ENCODE measurements around the gene GFRA1. TPM values are rescaled to one million over a fixed set of nuclear protein-coding genes. Genes with fewer than 3 reads are reported as not detected.

The GFRA1 gene
- total RNA-seq, 4 donors from 2014 or later = 19.8 to 61.8 (median 25.2) TPM

DNA sequence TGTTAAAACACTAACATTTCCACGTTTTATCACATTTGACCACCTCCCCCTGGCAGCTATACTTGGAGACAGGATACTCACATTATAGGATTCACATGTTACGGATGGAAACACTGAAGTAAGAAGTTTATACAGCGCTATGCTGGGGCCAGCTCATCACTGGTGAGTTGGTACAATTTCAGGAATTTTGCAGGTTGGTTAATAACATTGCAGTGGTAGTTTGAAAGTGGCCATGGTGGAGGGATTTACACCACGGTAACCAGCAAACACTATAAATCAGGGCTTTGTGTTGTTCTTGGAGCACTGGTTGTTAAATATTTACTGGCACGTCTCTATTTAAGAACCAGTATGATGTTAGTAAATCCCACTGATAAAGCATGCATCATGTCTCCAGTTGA is 174.0 kb downstream of the GFRA1 start:
- Histone ChIP-seq H3K4me1 (no peaks in the 10 kb centered on the region), H3K4me3 (no peak overlapping the region), H3K9me3 (no peaks in the 10 kb centered on the region), H3K27me3 (no peaks in the 10 kb centered on the region), H3K36me3 (no peaks in the 10 kb centered on the region), H3K27ac (no peak overlapping the region)
- no peak for TF ChIP-seq EP300 (IDR thresholded peaks at IDR 0.05)
- TF ChIP-seq POLR2A (IDR thresholded peaks at IDR 0.05) = no peak
- TF ChIP-seq POLR2AphosphoS5 (IDR thresholded peaks at IDR 0.05) = no peak
- no peak for TF ChIP-seq CTCF (IDR thresholded peaks at IDR 0.05)
- no peak for DNase-seq (ENCODE audit: low spot score in 2 of 2)
- WGBS = 51% methylated on average over 5 of the region's 5 CpGs

DNA sequence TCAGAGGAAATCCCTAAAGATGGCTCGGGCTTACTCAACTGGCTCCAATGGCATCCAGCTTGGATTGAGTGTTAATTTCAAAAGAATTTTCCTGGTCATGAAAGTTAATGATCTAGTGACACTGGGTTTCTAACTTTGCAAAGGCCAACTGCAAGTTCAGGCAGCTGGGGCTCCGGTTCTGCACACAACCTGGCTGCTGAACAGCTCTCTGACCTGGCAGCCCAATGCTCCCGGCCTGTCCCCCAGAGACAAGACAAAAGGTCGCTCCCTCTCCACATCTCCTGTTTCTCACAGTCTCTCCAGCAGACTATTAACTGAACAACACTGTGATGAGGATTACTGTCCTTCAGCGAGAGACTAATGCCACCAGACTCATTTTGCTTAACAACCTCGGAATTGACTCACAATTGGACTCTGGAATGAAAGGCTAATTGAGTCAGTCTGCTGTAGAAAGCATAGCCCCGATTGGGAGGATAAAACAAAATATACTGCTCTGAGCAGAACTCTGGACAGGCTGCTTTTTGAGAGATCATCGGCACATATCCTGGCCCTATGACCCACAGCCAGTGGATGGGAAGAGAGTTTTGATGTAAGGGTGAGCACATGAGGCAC is 174.5 kb downstream of the GFRA1 start:
- 58% methylated on average over 8 of the region's 8 CpGs for WGBS
- H3K9me3 ChIP-seq = no peaks in the 10 kb centered on the region
- no peak overlapping the region for H3K4me3 ChIP-seq
- H3K27me3 ChIP-seq = no peaks in the 10 kb centered on the region
- DNase-seq (ENCODE audit: low spot score in 2 of 2) = no peak
- TF ChIP-seq EP300 (IDR thresholded peaks at IDR 0.05) = no peak
- TF ChIP-seq POLR2A (IDR thresholded peaks at IDR 0.05) = no peak
- TF ChIP-seq POLR2AphosphoS5 (IDR thresholded peaks at IDR 0.05) = no peak
- TF ChIP-seq CTCF (IDR thresholded peaks at IDR 0.05) = no peak
- H3K36me3 ChIP-seq = no peaks in the 10 kb centered on the region
- H3K4me1 ChIP-seq = no peaks in the 10 kb centered on the region
- H3K27ac ChIP-seq = no peak overlapping the region

- Histone ChIP-seq H3K36me3 (peaks cover 2% of the 10 kb centered on the region), H3K27me3 (no peaks in the 10 kb centered on the region), H3K4me1 (no peaks in the 10 kb centered on the region), H3K27ac (no peak overlapping the region), H3K4me3 (no peak overlapping the region), H3K9me3 (no peaks in the 10 kb centered on the region)
- TF ChIP-seq EP300 (IDR thresholded peaks at IDR 0.05) = no peak
- TF ChIP-seq POLR2A (IDR thresholded peaks at IDR 0.05) = no peak
- TF ChIP-seq CTCF (IDR thresholded peaks at IDR 0.05) = no peak
- no peak for TF ChIP-seq POLR2AphosphoS5 (IDR thresholded peaks at IDR 0.05)
- DNase-seq (ENCODE audit: low spot score in 2 of 2) = no peak
- 72% methylated on average over 7 of the region's 7 CpGs for WGBS
Measured at GRCh38 chr10:116097239-116097784, 175.7 kb downstream of the GFRA1 start.

DNA sequence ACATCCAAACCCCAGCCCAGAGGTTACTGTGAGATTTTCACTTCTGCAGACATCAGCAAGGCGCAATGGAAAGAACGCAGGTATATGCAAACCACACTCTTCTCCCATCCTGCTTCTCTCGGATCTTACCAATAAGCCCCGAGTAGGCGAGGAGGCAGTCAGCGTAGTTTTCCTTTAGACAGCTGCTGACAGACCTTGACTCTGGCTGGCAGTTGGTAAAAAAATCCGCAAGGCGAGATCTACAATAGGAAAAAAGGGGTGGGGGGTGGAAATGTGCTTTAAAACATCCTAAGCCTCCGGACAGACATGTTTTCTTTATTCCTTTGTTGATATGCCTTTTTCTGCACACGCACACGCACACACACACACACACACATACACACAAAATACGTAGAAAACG is 176.5 kb downstream of the GFRA1 start:
- H3K4me1 ChIP-seq = no peaks in the 10 kb centered on the region
- no peaks in the 10 kb centered on the region for H3K9me3 ChIP-seq
- H3K27me3 ChIP-seq = no peaks in the 10 kb centered on the region
- TF ChIP-seq POLR2A (IDR thresholded peaks at IDR 0.05) (no peak), CTCF (IDR thresholded peaks at IDR 0.05) (no peak), EP300 (IDR thresholded peaks at IDR 0.05) (no peak), POLR2AphosphoS5 (IDR thresholded peaks at IDR 0.05) (no peak)
- no peak overlapping the region for H3K4me3 ChIP-seq
- peaks cover 2% of the 10 kb centered on the region for H3K36me3 ChIP-seq
- no peak for DNase-seq (ENCODE audit: low spot score in 2 of 2)
- WGBS = 80% methylated on average over 13 of the region's 13 CpGs
- H3K27ac ChIP-seq = no peak overlapping the region

- TF ChIP-seq EP300 (IDR thresholded peaks at IDR 0.05) = no peak
- no peak for TF ChIP-seq CTCF (IDR thresholded peaks at IDR 0.05)
- no peak for TF ChIP-seq POLR2A (IDR thresholded peaks at IDR 0.05)
- TF ChIP-seq POLR2AphosphoS5 (IDR thresholded peaks at IDR 0.05) = no peak
- Histone ChIP-seq H3K27ac (no peak overlapping the region), H3K9me3 (no peaks in the 10 kb centered on the region), H3K27me3 (no peaks in the 10 kb centered on the region), H3K36me3 (peaks cover 2% of the 10 kb centered on the region), H3K4me1 (no peaks in the 10 kb centered on the region), H3K4me3 (no peak overlapping the region)
- WGBS = 84% methylated on average over 6 of the region's 6 CpGs
- DNase-seq (ENCODE audit: low spot score in 2 of 2) = no peak
Measured at GRCh38 chr10:116094356-116094755, 178.7 kb downstream of the GFRA1 start.
